Immature natural killer cell (primary cell): ENCODE measurements around the gene MYL12A. TPM values are rescaled to one million over a fixed set of nuclear protein-coding genes. Genes with fewer than 3 reads are reported as not detected.

Source experiments
- DNase-seq, 3 donors: peaks; one replicate each; pipeline ENCODE4 v3.0.0; 2022; ENCODE audit warnings: mixed read lengths in 1 of 3
- H3K27ac Mint-ChIP-seq, 6 donors: one replicate each; pipeline ENCODE4 v1.8.0; 2020; ENCODE audit warnings: mixed read lengths in 6 of 6, mild to moderate bottlenecking in 5 of 6, inconsistent platforms in 4 of 6, moderate library complexity in 3 of 6
- H3K27me3 Mint-ChIP-seq, 3 donors: one replicate each; pipeline ENCODE4 v1.8.0; 2020 to 2021; ENCODE audit warnings: low read depth in 3 of 3, mild to moderate bottlenecking in 3 of 3, mixed read lengths in 3 of 3, moderate library complexity in 3 of 3, inconsistent platforms in 1 of 3
- H3K36me3 Mint-ChIP-seq, 3 donors: one replicate each; pipeline ENCODE4 v1.8.0; 2020; ENCODE audit warnings: mixed read lengths in 3 of 3, inconsistent platforms in 2 of 3, mild to moderate bottlenecking in 2 of 3
- H3K4me1 Mint-ChIP-seq, 2 donors: one replicate each; pipeline ENCODE4 v1.8.0; 2020; ENCODE audit warnings: inconsistent platforms in 2 of 2, mild to moderate bottlenecking in 2 of 2, mixed read lengths in 2 of 2, moderate library complexity in 1 of 2
- H3K4me3 Mint-ChIP-seq, 5 donors: one replicate each; pipeline ENCODE4 v1.8.0; 2020; ENCODE audit warnings: mild to moderate bottlenecking in 5 of 5, mixed read lengths in 5 of 5, inconsistent platforms in 3 of 5, moderate library complexity in 3 of 5
- H3K9me3 Mint-ChIP-seq, 6 donors: one replicate each; pipeline ENCODE4 v1.8.0; 2020; ENCODE audit warnings: mild to moderate bottlenecking in 6 of 6, mixed read lengths in 6 of 6, inconsistent platforms in 4 of 6, moderate library complexity in 3 of 6
- polyA plus RNA-seq, 3 donors: library from polyadenylated mRNA; unstranded; fragments of 300-500 nt; fragmentation: Illumina TruSeq; gene quantifications; one replicate each; pipeline ENCODE4 v1.2.3, GENCODE V29; 2021

The MYL12A gene
- polyA plus RNA-seq, 3 donors from 2014 or later, result 2,810 to 4,711 (median 3,144) TPM

DNA sequence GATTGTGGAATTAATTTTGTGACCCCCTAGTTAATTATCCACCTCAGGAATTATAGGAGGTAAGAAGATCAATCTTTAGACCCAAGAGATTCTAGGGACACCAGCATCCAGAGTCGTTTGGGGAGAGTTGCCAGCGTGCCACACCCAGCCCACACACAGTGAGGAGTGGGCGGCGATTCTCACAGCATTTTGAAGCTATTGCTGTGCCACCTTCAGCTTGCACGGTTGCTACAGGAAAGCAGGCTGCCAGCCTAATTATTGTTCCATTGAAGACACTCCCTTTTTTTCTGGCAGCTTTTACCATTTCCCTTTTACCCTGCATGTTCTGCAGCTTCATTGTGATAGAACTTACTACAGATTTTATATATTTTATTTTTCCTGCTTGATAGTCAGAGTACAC is 13.1 kb upstream of the MYL12A start:
- H3K27me3 Mint-ChIP-seq, result no peaks in the 10 kb centered on the region
- H3K4me3 Mint-ChIP-seq, result no peak overlapping the region
- H3K36me3 Mint-ChIP-seq, result peaks cover 4 to 6% (median 4%) of the 10 kb centered on the region in 3 donors
- no peak overlapping the region for H3K27ac Mint-ChIP-seq
- H3K4me1 Mint-ChIP-seq, result peaks cover 0 to 6% of the 10 kb centered on the region in 2 donors
- no peaks in the 10 kb centered on the region for H3K9me3 Mint-ChIP-seq
- DNase-seq, result no peak

DNA sequence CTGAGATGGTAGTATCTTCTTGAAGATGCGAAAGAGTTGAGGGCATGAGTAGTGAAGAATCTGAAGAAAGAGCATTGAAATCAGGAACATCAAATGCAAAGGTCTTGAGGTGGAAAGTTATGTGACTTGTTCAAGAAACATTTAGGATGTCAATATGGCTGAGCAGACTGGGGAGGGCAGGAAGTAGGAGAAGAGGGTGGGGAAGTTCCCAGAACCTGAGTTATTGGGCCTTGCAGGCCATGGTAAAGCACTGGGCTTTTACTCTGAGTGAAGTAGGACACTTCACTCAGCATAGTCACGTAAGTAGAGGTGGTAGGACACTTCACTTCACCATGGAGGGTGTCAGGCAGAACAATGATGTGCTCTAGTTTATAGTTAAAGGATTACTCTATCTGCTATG is 11.8 kb upstream of the MYL12A start:
- no peak for DNase-seq
- H3K4me1 Mint-ChIP-seq, result peaks cover 0 to 6% of the 10 kb centered on the region in 2 donors
- H3K36me3 Mint-ChIP-seq, result peaks cover 4 to 10% (median 9%) of the 10 kb centered on the region in 3 donors
- H3K27ac Mint-ChIP-seq, result no peak overlapping the region
- no peak overlapping the region for H3K4me3 Mint-ChIP-seq
- no peaks in the 10 kb centered on the region for H3K27me3 Mint-ChIP-seq
- H3K9me3 Mint-ChIP-seq, result no peaks in the 10 kb centered on the region

DNA sequence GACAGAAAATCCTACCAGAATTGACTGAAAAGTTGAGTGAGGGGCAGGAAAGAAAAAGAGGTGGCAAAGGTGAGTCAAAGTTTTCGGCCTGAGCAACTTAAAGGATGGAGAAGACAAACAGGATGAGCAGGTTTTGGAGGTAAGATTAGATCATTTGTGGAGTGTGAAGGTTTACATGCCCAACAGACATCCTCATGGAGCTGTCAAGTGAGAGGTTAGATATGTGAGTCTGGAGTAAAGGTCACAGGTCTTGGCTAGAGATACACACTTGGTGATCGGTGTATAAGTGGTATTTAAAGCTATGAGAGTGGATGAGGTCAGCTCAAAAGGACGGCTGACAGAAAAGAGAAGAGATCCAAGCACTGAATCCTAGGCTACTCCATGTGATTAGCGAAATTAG is 11.1 kb upstream of the MYL12A start:
- Mint-ChIP-seq H3K4me3 (no peak overlapping the region), H3K9me3 (no peaks in the 10 kb centered on the region), H3K36me3 (peaks cover 0 to 7% (median 7%) of the 10 kb centered on the region in 3 donors), H3K4me1 (peaks cover 0 to 6% of the 10 kb centered on the region in 2 donors), H3K27ac (no peak overlapping the region), H3K27me3 (no peaks in the 10 kb centered on the region)
- DNase-seq, result no peak

DNA sequence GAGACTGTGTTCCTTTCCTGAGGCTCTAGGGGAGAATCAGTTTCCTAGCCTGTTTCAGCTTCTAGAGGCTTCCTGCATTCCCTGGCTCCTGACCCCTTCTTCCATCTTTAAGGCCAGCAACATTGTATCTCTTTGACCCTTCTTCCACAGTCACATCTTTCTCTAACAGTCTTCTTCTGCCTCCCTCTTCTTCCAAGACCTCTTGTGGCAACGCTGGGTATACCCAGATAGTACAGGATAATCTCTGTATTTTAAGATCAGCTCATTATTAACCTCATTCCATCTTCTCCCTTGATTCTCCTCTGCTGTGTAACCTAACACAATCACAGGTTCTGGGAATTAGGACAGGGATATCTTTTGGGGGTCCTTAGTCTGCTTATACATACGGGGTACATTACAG is 8.9 kb upstream of the MYL12A start:
- Mint-ChIP-seq H3K36me3 (peaks cover 0 to 14% (median 7%) of the 10 kb centered on the region in 3 donors), H3K4me1 (peaks cover 0 to 13% of the 10 kb centered on the region in 2 donors), H3K4me3 (no peak overlapping the region), H3K27ac (peak overlapping the region in 1 of 6 donors; percentile 51), H3K9me3 (no peaks in the 10 kb centered on the region), H3K27me3 (peaks cover 0 to 3% (median 0%) of the 10 kb centered on the region in 3 donors)
- DNase-seq, result no peak

DNA sequence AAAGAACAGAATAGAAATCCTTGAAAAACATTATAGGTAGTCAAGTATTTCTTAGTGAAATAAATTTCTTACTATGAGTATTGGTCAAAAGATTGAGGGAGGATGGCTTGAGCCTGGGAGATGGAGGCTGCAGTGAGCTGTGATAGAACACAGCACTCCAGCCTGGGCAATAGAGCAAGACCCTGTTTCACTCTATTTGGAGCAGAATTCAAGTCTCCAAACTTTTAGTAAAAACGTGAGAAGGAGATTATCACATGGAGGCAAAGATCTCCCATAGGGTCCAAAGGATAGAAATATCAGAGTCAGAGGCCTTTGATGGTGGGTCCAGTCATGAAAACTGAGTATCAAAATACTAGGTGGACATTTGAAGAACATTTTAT is 2.4 kb upstream of the MYL12A start:
- H3K4me1 Mint-ChIP-seq, result peaks cover 37 to 54% of the 10 kb centered on the region in 2 donors
- no peaks in the 10 kb centered on the region for H3K9me3 Mint-ChIP-seq
- peaks cover 12 to 32% (median 30%) of the 10 kb centered on the region in 3 donors for H3K27me3 Mint-ChIP-seq
- H3K4me3 Mint-ChIP-seq, result peak overlapping the region; percentile 88 to 99 (median 96)
- peaks cover under 1 to 20% (median 19%) of the 10 kb centered on the region in 3 donors for H3K36me3 Mint-ChIP-seq
- H3K27ac Mint-ChIP-seq, result peak overlapping the region; percentile 72 to 99 (median 98)
- no peak for DNase-seq

DNA sequence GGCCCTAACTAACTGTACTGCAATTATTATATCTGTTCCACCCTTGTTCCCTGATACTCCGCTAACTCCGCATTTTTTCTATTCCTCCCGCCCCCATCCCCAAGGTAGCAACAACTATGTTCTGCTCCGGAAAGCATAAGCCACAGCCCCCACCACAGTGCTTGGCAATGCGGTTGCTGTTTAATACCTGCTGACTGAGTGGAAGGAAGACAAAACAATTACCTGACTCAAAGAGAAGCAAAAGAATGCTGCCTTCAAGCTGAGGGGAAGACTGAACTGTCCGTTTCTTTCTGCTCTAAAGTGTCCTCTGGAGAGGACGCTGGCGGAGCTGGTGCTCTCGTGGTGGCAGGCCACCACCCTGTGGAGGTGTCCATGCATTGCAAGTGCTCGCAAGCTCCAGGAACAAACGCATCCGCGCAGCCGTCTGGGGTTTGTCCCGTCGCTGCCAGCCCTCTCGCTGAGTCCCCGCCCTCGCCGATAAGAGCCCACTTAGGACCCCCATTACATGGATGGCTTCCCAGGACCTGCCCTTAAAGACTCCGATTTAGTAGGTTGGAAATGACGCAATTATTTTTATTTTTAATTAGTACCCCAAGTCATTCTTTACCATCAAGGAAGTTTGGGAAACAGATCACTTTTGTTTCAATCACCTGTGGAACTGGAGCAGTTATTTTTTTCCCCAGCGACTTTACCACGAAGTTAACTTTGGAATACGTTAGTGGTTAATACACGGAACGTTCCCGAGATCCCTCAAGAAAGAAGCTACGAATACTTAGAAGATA is 1.6 kb upstream of the MYL12A start:
- Mint-ChIP-seq H3K4me1 (peaks cover 44 to 63% of the 10 kb centered on the region in 2 donors), H3K27me3 (peaks cover 12 to 32% (median 30%) of the 10 kb centered on the region in 3 donors), H3K4me3 (peak overlapping the region; percentile 88 to 99 (median 96)), H3K27ac (peak overlapping the region; percentile 96 to 99 (median 99)), H3K36me3 (peaks cover 7 to 19% (median 18%) of the 10 kb centered on the region in 3 donors), H3K9me3 (no peaks in the 10 kb centered on the region)
- peak; percentile 71 to 78 (median 76) for DNase-seq

DNA sequence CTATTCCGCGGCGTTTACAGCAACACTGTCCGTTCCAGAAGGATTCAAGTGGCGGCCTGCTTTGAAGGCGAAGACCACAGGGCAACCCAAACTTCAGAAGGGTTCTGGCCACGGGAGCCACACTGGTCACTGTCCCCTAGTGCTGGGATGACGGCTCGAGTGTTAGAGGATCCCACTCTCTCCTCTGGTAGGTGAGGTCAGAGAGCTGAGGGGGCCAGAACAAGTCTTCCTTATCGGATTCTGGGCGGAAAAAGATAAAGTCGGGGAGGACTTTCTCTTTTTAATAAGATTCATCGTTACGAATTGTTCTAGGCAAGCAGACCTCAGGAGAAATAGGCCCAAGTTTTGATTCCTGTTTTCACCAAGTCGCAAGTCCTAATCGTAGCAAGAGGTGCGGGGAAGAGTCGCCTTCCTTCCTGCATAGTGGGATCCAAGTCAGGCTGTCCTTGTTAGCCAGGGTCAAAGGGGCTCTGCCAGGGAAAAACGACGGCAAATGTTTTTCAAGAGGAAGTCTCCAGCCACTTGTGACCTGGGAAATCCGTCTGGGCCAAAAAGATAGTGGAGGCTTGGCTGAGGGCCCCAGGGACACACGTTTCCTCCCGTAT is 864 bp upstream of the MYL12A start:
- Mint-ChIP-seq H3K27me3 (peaks cover 12 to 32% (median 30%) of the 10 kb centered on the region in 3 donors), H3K4me3 (peak overlapping the region; percentile 88 to 99 (median 96)), H3K9me3 (no peaks in the 10 kb centered on the region), H3K27ac (peak overlapping the region; percentile 96 to 99 (median 99)), H3K36me3 (peaks cover 7 to 19% (median 18%) of the 10 kb centered on the region in 3 donors), H3K4me1 (peaks cover 50 to 70% of the 10 kb centered on the region in 2 donors)
- DNase-seq, result peak in 1 of 3 donors; percentile 20

DNA sequence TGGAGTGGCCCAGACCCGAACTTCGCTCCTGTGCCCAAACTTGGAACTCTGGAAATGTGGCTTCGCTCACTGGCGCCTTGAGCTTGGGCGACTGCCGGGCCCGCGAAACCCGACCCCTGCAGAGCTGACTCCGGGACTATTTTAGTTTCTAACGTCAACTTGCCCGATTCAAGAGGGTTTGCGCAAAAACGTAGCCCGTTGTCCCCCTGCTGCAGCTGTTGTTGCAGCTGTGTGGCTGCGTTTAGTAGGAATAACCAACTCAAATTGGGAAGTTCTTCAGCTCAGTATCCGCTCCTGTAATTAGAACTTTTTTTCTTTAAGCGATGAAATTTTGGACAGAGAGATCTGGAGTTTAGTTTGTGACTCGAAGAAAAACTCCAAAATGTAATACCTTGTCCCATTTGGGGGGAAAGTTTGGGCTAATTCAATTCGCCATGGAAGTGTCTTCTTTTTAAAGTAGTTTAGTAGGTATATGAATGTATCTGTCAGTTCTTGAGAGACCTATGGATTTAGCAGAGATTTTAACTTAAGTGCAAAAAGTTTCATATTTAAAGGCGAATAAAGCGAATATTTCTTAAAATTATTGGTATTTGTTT is 559 bp downstream of the MYL12A start:
- DNase-seq, result no peak
- H3K27me3 Mint-ChIP-seq, result peaks cover 9 to 32% (median 30%) of the 10 kb centered on the region in 3 donors
- H3K36me3 Mint-ChIP-seq, result peaks cover 11 to 18% (median 16%) of the 10 kb centered on the region in 3 donors
- H3K4me1 Mint-ChIP-seq, result peaks cover 64 to 83% of the 10 kb centered on the region in 2 donors
- peak overlapping the region; percentile 88 to 99 (median 96) for H3K4me3 Mint-ChIP-seq
- peak overlapping the region; percentile 96 to 99 (median 99) for H3K27ac Mint-ChIP-seq
- H3K9me3 Mint-ChIP-seq, result no peaks in the 10 kb centered on the region

DNA sequence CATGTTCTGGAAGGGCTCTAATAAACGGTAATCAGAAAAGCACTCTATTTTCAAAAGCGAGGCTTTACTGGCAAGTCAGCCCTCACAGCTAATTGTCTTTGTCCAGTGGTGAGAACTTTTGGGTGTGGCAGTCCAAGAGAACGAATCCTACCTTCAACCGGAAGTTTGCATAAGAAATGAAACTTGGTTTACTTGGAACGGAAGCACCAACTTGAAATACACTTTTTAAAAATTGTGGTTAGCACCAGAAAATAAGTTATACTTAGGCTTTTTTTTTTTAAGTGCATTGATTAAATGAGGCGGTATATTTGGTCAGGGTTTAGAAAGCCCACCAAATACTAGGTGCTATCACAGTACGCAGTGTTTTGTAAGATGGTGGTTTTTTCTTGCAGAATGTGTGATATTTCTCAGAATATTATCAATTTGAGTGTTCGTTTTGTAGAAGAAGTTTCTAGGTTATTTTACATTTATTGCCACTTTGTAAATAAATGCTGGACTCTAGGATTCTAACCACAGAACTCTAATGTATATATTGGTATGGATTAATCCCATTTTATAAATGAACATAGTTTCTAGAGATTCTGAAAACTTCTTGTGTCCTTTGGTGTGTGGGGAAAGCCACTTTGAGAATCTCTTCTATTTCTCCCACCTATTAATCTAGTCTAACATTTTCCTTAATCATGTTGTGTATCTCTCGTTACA is 1.2 kb downstream of the MYL12A start:
- H3K27me3 Mint-ChIP-seq, result peaks cover 9 to 32% (median 30%) of the 10 kb centered on the region in 3 donors
- H3K27ac Mint-ChIP-seq, result peak overlapping the region; percentile 96 to 99 (median 99)
- no peaks in the 10 kb centered on the region for H3K9me3 Mint-ChIP-seq
- H3K36me3 Mint-ChIP-seq, result peaks cover 17 to 23% (median 22%) of the 10 kb centered on the region in 3 donors
- peak; percentile 76 to 80 (median 77) for DNase-seq
- peak overlapping the region; percentile 88 to 99 (median 96) for H3K4me3 Mint-ChIP-seq
- H3K4me1 Mint-ChIP-seq, result peaks cover 70 to 83% of the 10 kb centered on the region in 2 donors

DNA sequence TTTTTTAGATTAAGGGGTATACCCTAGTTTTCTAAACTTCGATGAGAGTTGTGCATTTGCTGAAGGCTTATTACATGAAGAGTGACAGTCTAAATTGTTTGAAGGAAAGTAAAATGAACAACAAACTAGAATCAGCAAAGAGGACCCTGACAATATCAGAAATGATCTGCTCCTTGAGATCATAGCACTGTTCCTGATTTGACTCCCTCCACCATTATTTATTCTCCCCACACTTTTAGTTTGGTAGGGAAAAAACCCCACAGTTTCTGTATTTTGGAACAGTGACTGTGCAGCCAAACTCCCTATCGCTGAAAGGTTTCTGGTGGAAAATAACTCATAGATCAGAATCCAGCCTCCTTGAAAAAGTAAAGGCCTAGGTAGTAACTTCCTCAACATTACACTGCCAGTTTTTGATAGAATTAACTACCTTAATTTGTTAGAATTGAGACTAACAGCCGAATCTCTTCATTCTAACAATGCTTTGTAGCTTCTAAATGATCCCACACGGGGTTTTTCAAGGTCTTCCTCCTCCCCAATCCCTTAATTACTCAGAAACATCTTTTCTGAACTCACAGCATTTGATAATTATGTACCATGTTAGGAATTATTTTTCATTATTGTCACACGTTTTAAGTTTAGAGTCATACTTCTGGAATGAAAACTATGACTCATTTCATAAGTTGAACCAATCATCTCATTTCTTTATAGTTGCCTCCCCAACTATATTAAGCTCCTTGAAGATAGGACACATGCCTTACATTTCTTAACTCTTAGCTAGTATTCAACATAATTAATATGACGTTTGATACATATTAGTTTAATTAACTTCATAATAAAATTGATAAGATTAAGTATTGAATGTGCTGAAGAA is 2.9 kb downstream of the MYL12A start:
- Mint-ChIP-seq H3K4me3 (peak overlapping the region; percentile 88 to 99 (median 96)), H3K4me1 (peaks cover 72 to 87% of the 10 kb centered on the region in 2 donors), H3K9me3 (no peaks in the 10 kb centered on the region), H3K36me3 (peaks cover 29 to 37% (median 34%) of the 10 kb centered on the region in 3 donors), H3K27ac (peak overlapping the region; percentile 96 to 99 (median 96)), H3K27me3 (peaks cover 9 to 32% (median 30%) of the 10 kb centered on the region in 3 donors)
- DNase-seq, result no peak

DNA sequence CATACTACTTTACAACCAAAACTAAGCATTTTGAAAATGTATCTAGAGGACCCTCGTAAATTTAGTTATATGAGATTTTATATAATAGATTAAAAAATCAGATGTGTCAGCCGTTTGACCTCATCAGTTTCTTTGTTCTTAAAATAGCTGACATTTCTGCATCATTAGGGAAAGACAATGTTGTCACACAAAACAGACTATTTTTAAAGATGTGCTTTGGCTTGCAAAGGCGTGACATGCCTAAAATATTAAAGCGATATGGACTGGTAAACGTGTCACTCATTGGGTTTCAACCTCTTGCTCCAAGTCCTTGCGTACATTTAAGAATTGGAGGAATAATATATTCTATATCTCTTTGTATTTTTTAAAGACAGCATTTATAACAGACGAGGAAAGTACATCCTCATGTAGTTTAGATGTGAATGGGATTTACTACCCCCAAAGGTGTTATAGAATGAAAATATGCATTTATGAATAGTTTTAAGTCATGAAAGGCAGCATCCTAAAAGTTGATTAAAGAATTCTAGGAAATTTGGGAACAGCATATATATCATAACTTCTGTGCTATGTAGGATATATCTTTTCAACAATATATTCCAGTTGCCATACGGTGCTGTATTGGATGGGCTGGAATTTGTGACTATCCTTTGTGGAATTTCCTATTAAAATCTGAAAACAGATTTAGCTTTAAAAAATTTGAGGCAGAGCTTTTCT is 3.8 kb downstream of the MYL12A start:
- Mint-ChIP-seq H3K9me3 (no peaks in the 10 kb centered on the region), H3K27me3 (peaks cover 9 to 28% (median 25%) of the 10 kb centered on the region in 3 donors), H3K36me3 (peaks cover 33 to 46% (median 43%) of the 10 kb centered on the region in 3 donors), H3K27ac (peak overlapping the region; percentile 79 to 99 (median 90)), H3K4me1 (peaks cover 72 to 87% of the 10 kb centered on the region in 2 donors), H3K4me3 (peak overlapping the region; percentile 65 to 98 (median 80))
- no peak for DNase-seq

DNA sequence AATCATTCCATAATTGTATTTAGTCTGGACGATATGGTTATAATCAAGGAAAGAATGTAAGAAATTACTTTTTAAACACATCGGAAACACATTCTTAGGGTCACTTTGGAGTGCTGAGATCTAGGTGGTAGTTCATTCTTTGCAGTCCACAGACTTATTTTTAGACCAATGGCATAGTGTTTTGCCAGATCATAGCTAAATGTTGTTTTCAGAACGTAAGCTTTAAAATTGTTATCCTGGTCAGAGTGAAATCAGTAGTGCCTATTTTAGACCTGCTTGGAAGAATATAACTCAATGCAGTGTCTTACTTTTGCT is 4.3 kb downstream of the MYL12A start:
- Mint-ChIP-seq H3K4me3 (peak overlapping the region; percentile 65 to 98 (median 80)), H3K36me3 (peaks cover 33 to 51% (median 49%) of the 10 kb centered on the region in 3 donors), H3K27me3 (peaks cover 9 to 23% (median 20%) of the 10 kb centered on the region in 3 donors), H3K9me3 (no peaks in the 10 kb centered on the region), H3K4me1 (peaks cover 67 to 87% of the 10 kb centered on the region in 2 donors), H3K27ac (peak overlapping the region; percentile 79 to 99 (median 90))
- DNase-seq, result no peak
